Measurements from ENCODE around the gene LEMD2.

The LEMD2 gene

DNA sequence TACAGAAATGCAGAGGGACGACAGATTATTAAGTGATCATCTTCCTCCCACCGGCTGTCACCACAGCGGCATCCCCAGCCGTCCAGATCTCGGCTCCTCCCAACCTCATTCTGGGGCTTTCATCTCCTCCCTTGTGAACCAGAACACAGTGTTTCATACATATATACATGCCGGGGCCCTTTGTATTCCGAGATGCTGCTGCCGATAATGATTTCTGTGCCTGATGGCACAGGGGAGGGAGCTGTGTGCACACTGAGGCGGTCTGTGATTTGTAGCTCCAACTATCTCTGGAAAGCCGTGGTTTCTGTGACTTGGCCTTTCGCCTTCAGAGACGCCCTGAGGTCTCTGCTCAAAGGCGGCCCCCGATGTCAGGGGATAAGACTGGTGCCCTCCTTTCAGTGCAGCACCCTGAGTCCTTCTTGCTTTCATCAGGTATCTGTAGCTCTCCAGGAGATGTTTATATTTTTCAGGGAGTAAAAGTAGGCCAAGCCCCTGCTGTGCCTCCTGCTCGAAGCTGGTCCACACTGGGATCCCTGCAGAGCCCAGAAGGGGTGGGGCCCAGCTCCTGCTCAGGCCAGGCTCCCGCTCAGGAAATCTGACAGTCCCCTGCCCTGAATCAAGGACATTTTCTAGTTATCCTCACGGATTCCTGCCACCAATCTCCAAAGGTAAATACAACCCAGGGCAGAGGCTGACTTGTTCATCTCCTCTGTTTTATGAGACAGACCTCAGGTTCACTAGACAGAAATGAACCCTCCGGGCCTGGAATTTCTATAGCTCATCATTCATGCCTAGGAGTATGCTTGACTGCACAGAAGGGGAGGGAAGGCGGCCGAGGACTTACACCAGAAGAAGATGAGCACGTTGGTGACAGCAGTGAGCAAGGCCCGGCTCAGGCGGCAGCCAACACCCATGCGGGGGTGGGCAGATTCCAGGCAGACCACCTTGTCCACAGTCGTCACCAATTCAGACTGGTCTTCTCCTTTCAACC, 11.2 kb downstream of the LEMD2 start:
- Mint-ChIP-seq H3K27ac (no peak overlapping the region), H3K27me3 (no peaks in the 10 kb centered on the region), H3K4me1 (ENCODE audit: low read depth) (peaks cover 13% of the 10 kb centered on the region), H3K9me3 (ENCODE audit: low read depth) (no peaks in the 10 kb centered on the region), H3K4me3 (no peak overlapping the region), H3K36me3 (peaks cover 5% of the 10 kb centered on the region)

DNA sequence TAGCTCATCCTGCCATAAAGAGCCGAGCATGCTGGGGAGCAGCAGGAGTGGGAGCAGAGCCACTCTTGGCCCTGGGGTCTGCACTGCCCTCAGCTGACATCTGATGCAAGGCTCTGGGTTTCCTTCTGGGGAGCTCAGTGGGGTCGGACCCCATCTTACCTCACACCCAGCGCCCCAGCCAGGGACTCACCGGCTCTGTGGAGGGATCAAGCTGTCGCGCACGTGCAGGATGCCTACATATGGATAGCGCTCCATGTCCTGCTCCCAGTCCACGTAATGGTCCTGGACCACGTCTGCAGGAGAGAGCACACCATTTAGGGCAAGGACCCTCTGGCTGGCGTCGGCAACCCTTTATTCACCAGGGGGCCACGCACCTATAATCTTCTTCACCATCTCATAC, 12.2 kb downstream of the LEMD2 start:
- Mint-ChIP-seq H3K4me1 (ENCODE audit: low read depth) (peaks cover 10% of the 10 kb centered on the region), H3K36me3 (peaks cover 5% of the 10 kb centered on the region)

DNA sequence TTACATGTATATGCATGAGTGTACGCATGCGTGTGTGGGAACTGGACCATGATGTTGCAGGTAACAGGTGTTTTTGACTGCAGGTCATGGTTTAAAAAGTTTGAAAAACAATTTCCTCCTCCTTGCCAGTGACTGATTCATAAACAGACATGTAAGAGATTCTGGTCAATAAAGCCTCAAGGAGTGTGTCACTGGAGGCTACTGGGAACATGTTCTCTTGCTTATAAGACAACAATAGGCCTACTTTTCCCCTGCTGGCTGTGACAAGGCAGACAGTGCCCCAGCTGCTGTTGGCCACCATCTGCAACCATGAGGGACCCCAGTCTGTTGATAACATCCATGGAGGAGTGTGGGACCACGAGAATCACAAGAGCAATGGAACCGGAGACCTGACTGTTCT, 12.7 kb downstream of the LEMD2 start:
- H3K27me3 Mint-ChIP-seq, result no peaks in the 10 kb centered on the region
- no peak overlapping the region for H3K4me3 Mint-ChIP-seq
- peaks cover 12% of the 10 kb centered on the region for H3K4me1 Mint-ChIP-seq (ENCODE audit: low read depth)
- no peak overlapping the region for H3K27ac Mint-ChIP-seq
- peaks cover 5% of the 10 kb centered on the region for H3K36me3 Mint-ChIP-seq
- H3K9me3 Mint-ChIP-seq (ENCODE audit: low read depth), result no peaks in the 10 kb centered on the region

More for the DNA sequence above, 12.2 kb downstream of the LEMD2 start:
- H3K4me3 Mint-ChIP-seq, result no peak overlapping the region
- no peak overlapping the region for H3K27ac Mint-ChIP-seq
- H3K9me3 Mint-ChIP-seq (ENCODE audit: low read depth), result no peaks in the 10 kb centered on the region
- H3K27me3 Mint-ChIP-seq, result no peaks in the 10 kb centered on the region

DNA sequence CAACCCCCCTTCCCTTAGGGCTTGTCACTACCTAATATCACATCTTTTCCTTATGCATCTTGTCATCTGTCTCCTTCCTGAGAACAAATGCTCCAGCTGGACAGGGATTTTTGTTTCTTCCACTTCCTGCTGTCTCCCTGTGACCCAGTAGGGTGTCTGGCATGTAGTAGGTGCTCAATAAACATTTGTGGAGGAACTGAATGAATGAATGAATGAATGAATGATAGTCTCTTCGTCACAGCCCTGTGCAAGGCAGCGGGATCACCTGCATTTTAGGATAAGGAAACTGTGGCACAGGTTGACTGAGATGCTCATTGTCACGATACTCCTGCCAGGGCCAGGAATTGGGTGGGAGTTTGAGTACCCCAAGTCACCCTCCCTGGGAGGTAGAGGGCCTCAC, 14.2 kb downstream of the LEMD2 start:
- H3K36me3 Mint-ChIP-seq, result peaks cover 5% of the 10 kb centered on the region
- peaks cover 9% of the 10 kb centered on the region for H3K4me1 Mint-ChIP-seq (ENCODE audit: low read depth)
- H3K9me3 Mint-ChIP-seq (ENCODE audit: low read depth), result no peaks in the 10 kb centered on the region
- no peak overlapping the region for H3K4me3 Mint-ChIP-seq
- no peaks in the 10 kb centered on the region for H3K27me3 Mint-ChIP-seq
- no peak overlapping the region for H3K27ac Mint-ChIP-seq

DNA sequence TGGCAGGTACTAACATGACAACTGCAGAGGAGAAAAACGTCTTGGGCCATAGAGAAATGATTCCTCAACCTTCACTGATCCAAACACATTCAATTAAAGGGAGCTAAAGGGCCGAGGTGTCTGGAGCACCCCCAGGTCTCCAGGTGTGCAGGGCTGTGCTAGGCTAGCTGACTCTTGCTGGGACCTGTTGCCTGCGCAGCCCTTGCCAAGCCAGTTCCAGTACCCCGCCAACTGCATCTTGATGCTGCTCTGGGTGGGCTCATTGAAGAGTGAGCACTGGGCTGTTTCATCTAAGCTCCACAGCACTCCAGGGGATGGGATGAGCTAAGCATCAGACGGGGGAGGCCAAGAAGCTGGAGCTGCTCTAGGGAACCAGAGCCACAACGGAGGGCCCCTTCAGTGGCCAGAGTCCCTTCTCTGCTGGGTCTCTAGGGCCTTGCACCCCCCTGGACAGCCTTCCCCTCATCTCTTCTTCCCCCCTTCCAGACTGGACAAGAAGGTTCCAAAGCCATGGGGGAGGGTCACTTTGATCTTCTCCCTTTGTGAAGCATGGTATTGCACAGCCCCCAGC, 15.9 kb downstream of the LEMD2 start:
- no peaks in the 10 kb centered on the region for H3K27me3 Mint-ChIP-seq
- no peaks in the 10 kb centered on the region for H3K9me3 Mint-ChIP-seq (ENCODE audit: low read depth)
- peaks cover 5% of the 10 kb centered on the region for H3K36me3 Mint-ChIP-seq
- peaks cover 10% of the 10 kb centered on the region for H3K4me1 Mint-ChIP-seq (ENCODE audit: low read depth)
- peak overlapping the region; percentile 61 for H3K27ac Mint-ChIP-seq
- no peak overlapping the region for H3K4me3 Mint-ChIP-seq

DNA sequence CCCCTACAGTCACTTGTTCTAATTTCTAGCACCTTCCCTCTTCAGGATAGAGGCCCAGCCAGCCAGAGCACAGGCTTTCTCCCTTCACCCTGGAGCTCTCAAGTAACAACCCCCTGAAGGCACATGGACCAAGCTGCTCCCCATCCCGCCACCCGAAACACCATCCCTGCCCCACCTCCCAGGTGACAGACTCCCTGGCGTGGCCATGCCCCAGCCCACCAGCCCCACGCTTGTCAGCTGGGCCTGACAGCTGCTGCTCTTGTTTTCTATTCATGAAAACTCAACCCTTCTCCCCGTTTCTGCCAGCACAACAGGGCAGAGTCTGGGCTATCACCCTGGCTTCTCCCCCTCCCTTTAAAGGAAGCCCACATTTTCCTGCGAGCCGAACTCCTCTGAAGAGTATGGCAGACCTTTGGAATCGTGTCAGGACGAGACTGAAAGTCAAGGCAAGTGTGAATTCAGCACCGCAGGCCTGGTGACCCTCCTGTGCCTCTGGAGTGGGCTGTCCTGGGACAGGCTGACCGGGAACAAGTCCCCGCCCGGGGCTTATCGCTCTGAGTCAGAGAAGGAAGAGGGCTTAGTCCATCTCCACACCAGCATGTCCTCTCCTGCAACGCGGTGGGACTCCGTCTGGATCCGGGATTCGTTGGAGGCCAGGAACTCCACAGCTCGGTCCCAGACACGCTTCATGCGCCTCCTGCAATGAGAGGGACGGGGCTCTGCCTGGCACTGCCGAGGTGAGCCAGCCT, 16.7 kb downstream of the LEMD2 start:
- no peak overlapping the region for H3K4me3 Mint-ChIP-seq
- H3K27ac Mint-ChIP-seq, result peak overlapping the region; percentile 61
- no peaks in the 10 kb centered on the region for H3K9me3 Mint-ChIP-seq (ENCODE audit: low read depth)
- no peaks in the 10 kb centered on the region for H3K27me3 Mint-ChIP-seq
- peaks cover 5% of the 10 kb centered on the region for H3K36me3 Mint-ChIP-seq
- H3K4me1 Mint-ChIP-seq (ENCODE audit: low read depth), result peaks cover 10% of the 10 kb centered on the region

DNA sequence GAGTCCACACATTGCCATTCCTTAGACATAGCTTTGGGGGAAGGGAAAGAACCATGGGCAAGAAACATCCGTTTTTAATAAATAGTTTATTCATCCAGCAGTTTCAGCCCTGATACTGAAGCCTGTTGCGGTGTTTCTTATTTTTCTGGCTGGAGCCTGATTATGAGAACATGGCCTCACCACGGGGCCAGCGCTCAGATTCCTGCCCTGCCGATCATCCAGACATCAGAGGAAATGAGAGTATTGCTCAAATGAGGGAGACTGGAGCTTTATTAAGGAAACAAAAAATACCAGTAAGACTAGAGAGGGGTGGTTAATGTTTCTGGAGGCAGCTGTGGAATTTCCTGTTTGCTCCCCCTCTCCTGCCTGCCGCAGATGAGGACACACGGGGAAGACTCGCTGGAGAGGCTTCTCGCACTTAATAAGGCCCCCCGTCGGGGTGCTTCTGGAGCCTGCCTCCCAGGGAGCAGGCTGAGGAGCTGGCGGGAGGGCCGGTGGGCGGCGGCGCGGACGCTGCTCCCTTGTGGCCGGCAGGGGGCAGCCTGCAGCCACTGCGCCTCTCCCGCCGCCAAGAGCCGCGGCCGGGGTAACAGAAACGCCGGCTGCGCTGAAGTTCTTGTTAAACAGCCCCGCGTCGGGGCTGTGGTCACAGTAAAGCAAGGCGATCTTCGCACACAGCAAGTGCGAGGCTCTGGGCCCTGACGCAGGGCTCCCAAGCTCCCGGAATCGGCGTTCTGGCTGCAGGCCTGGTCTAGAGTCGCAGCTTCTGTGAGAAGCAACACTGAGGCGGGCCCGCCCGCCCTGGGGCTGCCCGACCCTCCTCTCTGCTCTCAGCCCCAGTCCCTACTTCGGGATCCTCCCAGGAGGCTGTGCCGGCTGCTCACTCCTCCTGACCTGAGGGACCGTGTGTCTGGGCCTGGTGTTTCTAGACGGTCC, 17.5 kb downstream of the LEMD2 start:
- H3K4me1 Mint-ChIP-seq (ENCODE audit: low read depth), result peaks cover 10% of the 10 kb centered on the region
- no peak overlapping the region for H3K4me3 Mint-ChIP-seq
- no peaks in the 10 kb centered on the region for H3K27me3 Mint-ChIP-seq
- H3K27ac Mint-ChIP-seq, result peak overlapping the region; percentile 66
- H3K9me3 Mint-ChIP-seq (ENCODE audit: low read depth), result no peaks in the 10 kb centered on the region
- peaks cover 5% of the 10 kb centered on the region for H3K36me3 Mint-ChIP-seq

DNA sequence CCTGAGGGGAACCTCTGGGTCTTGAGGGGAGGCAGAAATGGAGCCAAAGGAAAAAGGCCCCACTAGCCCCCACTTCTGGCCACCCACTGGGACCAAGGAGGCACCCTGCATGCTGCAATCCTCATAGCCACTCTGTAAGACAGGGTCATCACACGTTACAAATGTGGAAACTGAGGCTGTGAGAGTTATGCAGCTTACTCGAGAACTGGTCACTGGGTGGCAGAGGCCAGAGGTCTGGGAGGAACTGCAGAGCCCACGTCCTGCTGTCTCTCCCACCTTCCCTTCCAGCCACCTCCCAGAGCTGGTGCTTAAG, 18.1 kb downstream of the LEMD2 start:
- Mint-ChIP-seq H3K4me1 (ENCODE audit: low read depth) (peaks cover 10% of the 10 kb centered on the region), H3K36me3 (peaks cover 2% of the 10 kb centered on the region), H3K27ac (no peak overlapping the region), H3K4me3 (no peak overlapping the region), H3K27me3 (no peaks in the 10 kb centered on the region), H3K9me3 (ENCODE audit: low read depth) (no peaks in the 10 kb centered on the region)

DNA sequence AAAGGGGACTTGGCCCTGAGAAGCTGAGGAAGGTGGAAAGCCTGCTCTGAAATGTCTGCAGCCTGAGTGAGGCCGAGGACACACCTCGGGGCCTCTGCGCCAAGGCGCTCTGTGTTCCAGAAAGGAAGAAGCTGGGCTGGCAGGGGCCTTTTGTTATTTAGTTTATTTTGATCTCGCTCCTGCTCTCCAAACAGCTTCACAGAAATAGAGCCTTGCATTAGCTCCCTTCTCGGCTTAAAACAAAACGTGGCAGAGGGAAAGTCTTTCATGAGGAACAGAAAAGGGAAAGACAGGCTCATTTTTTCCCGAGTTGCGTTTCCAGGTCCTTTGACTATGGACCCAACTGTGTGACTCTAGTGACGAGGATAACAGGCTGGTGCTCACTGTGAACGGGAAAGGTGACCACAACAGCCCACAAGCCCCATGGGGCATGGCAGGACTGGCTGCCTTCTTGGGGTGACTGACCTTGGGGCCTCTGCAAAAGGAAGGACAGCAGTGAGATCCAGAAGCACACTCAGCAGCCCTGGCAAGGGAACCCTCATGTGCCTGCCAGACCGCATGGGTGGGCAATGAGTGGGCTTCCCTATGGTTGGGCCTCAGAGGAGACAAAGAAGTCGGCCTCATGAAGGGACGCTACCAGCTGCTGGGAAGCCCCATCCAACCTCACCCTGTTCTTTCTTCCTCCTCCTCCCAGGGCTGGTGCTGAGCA, 18.7 kb downstream of the LEMD2 start:
- no peak overlapping the region for H3K4me3 Mint-ChIP-seq
- no peaks in the 10 kb centered on the region for H3K9me3 Mint-ChIP-seq (ENCODE audit: low read depth)

DNA sequence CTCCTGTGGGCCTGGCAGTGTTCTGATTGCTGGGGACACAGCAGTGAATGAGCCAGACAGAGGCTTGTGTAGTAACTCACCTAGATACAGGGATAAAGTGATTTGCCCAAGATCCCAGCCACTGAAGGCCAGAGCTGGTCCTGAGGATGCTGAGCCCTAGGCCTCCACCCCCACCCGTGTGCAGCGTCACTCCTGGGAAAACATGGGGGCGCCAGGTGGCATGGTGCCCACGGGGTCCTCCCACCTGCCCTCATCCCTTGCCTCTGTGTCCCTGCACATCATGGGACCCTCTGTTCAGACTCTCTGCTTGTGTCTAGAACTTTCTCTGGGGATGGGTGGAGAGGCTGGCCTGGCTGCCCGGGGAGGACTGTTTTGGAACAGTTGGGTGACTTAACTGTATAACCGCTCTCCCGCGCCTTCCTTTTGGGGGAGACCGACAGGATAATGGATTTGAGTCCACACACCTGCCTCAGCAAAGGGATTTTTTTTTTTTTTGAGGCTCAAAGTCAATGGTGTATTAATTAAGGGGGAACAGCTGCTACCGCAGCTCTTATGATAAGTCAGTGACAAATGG, 19.6 kb downstream of the LEMD2 start:
- Mint-ChIP-seq H3K4me1 (ENCODE audit: low read depth) (peaks cover 10% of the 10 kb centered on the region), H3K36me3 (peaks cover 2% of the 10 kb centered on the region), H3K27me3 (no peaks in the 10 kb centered on the region), H3K4me3 (no peak overlapping the region), H3K9me3 (ENCODE audit: low read depth) (no peaks in the 10 kb centered on the region), H3K27ac (no peak overlapping the region)

More for the DNA sequence above, 18.7 kb downstream of the LEMD2 start:
- Mint-ChIP-seq H3K36me3 (peaks cover 2% of the 10 kb centered on the region), H3K4me1 (ENCODE audit: low read depth) (peaks cover 10% of the 10 kb centered on the region), H3K27ac (no peak overlapping the region), H3K27me3 (no peaks in the 10 kb centered on the region)

DNA sequence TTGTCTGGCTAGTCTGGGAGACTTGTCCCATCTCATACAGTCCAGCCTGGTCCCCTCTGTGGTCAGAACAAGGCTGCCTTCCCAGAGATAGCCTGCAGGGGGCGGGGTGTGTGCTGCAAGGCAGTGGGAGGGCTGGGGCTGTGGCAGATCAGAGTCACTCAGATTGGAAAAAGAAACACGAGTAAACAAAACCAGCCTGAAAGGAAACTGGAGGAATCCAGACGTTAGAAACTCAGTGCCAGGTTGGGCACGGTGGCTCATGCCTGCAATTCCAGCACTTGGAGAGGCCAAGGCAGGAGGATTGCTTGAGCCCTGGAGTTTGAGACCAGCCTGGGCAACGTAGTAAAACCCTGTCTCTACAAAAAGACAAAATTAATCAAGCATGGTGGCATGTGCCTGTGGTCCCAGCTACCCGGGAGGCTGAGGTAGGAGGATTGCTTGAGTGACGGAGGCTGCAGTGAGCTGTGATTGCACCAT, 20.2 kb downstream of the LEMD2 start:
- Mint-ChIP-seq H3K4me3 (no peak overlapping the region), H3K27ac (no peak overlapping the region), H3K36me3 (peaks cover 2% of the 10 kb centered on the region), H3K9me3 (ENCODE audit: low read depth) (no peaks in the 10 kb centered on the region), H3K4me1 (ENCODE audit: low read depth) (peaks cover 10% of the 10 kb centered on the region), H3K27me3 (no peaks in the 10 kb centered on the region)

DNA sequence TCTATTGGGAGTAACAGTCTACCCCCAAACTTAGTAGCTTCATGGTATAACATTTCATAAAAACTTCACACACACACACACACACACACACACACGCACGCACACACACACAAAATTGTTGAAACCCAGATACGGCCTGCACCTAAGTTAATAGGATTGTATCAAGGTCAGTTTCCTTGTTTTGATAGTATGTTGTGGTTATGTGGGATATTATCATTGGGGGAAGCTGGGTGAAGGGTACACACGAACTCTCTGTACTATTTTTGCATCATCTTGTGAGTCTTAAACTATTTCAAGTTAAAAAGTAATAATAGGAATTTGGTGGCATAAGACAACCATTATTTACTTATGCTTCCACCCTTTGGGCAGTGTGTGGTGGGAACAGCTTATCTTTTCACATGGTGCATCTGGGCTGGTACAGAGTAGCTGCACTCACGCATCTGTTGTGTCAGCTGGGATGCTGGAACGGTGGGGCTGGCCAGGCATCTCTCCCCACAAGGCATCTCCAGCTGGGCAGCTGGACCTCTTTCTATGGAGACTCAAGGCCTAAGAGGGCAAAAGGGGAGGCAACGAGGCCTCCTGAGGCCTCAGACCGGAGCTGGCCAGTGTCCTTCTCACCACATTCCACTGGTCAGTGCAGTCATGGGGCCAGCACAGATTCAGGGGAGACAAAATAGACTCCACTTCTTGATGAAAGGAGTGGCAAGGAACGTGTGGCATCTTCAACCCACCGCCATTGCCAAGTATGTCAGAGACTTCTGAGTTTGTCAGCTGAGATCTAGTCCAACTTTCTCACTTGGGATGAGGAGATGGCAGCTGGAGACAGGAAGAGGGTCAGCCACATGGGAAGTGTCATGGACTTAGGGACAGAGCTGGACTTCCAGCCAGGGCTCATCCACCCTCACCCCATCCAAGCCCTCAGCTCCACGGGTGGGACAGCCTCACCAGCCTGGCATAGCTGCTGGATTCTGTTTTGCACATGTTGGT, 21.7 kb downstream of the LEMD2 start:
- Mint-ChIP-seq H3K36me3 (no peaks in the 10 kb centered on the region), H3K4me1 (ENCODE audit: low read depth) (peaks cover 8% of the 10 kb centered on the region), H3K9me3 (ENCODE audit: low read depth) (no peaks in the 10 kb centered on the region), H3K27ac (no peak overlapping the region), H3K4me3 (no peak overlapping the region), H3K27me3 (no peaks in the 10 kb centered on the region)

DNA sequence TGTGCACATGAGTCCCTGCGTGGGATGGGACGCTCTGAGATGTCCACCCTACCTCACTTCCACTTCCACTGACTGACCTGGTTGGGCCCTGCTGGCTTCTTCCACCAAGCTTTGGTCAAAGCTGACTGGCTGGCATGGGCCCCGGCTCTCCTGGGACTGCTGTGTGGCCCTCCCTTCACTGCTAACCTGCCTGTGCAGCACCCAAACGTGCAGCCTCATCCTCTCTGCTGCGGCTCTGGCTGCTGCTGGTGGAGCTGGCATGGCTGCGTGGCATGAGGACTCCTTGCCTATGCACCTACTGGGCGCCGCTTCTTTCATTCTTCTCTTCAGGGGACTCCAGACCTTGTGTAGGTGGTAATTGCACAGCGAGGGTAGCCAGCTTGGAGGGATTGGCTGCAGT, 23.6 kb downstream of the LEMD2 start:
- Mint-ChIP-seq H3K27me3 (no peaks in the 10 kb centered on the region), H3K36me3 (no peaks in the 10 kb centered on the region), H3K27ac (no peak overlapping the region), H3K9me3 (ENCODE audit: low read depth) (no peaks in the 10 kb centered on the region), H3K4me3 (no peak overlapping the region), H3K4me1 (ENCODE audit: low read depth) (peaks cover 5% of the 10 kb centered on the region)

Measured in activated naive CD8-positive, alpha-beta T cell (primary cell).